Neural crest cell (in vitro differentiated cells): Measurements from ENCODE around the gene PTCD1. TPM values are rescaled to one million over a fixed set of nuclear protein-coding genes. Genes with fewer than 3 reads are reported as not detected.
A peak's percentile ranks its signal among the peaks of the same experiment; 100 is the strongest.

Source experiments
- DNase-seq: peaks from one replicate; pipeline ENCODE4 v3.0.0; 2021; ENCODE audit warnings: low read depth, mixed read lengths, low spot score
- H3K27ac Mint-ChIP-seq: one replicate; pipeline ENCODE4 v1.8.0; 2021; ENCODE audit warnings: mild to moderate bottlenecking, mixed read lengths; ENCODE audit not compliant: unreplicated experiment
- H3K27me3 Mint-ChIP-seq: 2 replicates; pipeline ENCODE4 v1.8.0; 2021; ENCODE audit warnings: low read depth, mild to moderate bottlenecking, mixed read lengths
- H3K36me3 Mint-ChIP-seq: 2 replicates; pipeline ENCODE4 v1.8.0; 2021; ENCODE audit warnings: low read depth, mild to moderate bottlenecking, mixed read lengths
- H3K4me1 Mint-ChIP-seq: 2 replicates; pipeline ENCODE4 v1.8.0; 2021; ENCODE audit warnings: mixed read lengths
- H3K4me3 Mint-ChIP-seq: one replicate; pipeline ENCODE4 v1.8.0; 2021; ENCODE audit warnings: mild to moderate bottlenecking, mixed read lengths
- H3K9me3 Mint-ChIP-seq: 2 replicates; pipeline ENCODE4 v1.8.0; 2021; ENCODE audit warnings: mixed read lengths
- total RNA-seq: library from RNA; stranded (reverse); gene quantifications from 2 replicates; pipeline ENCODE4 v1.2.1, GENCODE V29; 2021
- TF ChIP-seq, protein P1 (sequence below): fragments of 200-600 bp; sonication (generic); conservative IDR thresholded peaks from 2 replicates; pipeline ENCODE4 v1.5.0; 2021; ENCODE audit warnings: antibody characterized with exemption, mild to moderate bottlenecking

The PTCD1 gene
- total RNA-seq, 1 donor from 2014 or later, result 11.1 TPM

DNA sequence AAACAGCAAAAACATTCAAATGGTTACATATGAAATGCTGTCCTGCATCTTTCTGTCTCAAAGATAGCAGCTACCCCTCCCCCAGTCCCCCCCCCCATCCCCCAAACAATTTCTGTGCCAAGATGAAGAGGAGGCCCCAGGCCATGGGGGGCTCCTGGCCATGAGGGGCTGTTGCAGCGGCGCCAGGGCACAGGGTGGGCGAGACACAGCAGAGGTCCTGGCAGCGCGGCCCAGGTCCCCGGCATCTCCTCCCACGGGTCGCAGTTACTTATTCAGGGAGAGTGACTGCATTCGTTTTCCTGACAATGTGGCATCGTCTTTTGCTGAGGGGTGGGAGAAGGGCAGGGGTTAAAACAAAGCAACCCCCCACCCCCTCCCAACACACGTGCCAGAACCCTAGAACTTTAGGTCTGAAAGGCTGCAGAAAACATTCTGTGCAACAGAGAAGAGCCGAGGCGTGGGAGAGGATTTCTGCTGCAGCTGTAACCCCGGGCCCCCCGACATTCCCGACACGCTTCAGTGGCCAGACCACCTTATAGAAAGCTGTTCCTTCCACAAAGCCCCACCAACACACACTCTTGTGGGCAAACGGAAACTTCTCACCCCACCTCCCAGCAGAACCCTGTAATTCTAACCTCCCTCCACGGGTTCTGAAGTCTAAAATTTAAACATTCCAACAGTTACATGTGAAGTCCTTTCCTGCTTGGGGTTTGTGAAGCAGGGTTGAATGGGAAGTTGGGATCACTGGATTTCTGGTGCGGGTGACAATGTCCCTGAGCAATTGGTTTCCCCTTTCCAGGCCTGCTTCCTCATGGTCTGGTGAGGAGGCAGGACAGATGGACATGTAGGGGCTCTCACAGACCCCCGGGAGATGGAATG lies 41.9 kb downstream of the PTCD1 start:
- H3K9me3 Mint-ChIP-seq, result no peaks in the 10 kb centered on the region
- H3K27me3 Mint-ChIP-seq, result peaks cover 6% of the 10 kb centered on the region
- DNase-seq, result no peak
- peak overlapping the region; percentile 71 for H3K4me3 Mint-ChIP-seq
- H3K36me3 Mint-ChIP-seq, result peaks cover 10% of the 10 kb centered on the region
- no peak overlapping the region for H3K27ac Mint-ChIP-seq
- TF ChIP-seq, protein P1, sequence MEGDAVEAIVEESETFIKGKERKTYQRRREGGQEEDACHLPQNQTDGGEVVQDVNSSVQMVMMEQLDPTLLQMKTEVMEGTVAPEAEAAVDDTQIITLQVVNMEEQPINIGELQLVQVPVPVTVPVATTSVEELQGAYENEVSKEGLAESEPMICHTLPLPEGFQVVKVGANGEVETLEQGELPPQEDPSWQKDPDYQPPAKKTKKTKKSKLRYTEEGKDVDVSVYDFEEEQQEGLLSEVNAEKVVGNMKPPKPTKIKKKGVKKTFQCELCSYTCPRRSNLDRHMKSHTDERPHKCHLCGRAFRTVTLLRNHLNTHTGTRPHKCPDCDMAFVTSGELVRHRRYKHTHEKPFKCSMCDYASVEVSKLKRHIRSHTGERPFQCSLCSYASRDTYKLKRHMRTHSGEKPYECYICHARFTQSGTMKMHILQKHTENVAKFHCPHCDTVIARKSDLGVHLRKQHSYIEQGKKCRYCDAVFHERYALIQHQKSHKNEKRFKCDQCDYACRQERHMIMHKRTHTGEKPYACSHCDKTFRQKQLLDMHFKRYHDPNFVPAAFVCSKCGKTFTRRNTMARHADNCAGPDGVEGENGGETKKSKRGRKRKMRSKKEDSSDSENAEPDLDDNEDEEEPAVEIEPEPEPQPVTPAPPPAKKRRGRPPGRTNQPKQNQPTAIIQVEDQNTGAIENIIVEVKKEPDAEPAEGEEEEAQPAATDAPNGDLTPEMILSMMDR, result no peak
- peaks cover 17% of the 10 kb centered on the region for H3K4me1 Mint-ChIP-seq

DNA sequence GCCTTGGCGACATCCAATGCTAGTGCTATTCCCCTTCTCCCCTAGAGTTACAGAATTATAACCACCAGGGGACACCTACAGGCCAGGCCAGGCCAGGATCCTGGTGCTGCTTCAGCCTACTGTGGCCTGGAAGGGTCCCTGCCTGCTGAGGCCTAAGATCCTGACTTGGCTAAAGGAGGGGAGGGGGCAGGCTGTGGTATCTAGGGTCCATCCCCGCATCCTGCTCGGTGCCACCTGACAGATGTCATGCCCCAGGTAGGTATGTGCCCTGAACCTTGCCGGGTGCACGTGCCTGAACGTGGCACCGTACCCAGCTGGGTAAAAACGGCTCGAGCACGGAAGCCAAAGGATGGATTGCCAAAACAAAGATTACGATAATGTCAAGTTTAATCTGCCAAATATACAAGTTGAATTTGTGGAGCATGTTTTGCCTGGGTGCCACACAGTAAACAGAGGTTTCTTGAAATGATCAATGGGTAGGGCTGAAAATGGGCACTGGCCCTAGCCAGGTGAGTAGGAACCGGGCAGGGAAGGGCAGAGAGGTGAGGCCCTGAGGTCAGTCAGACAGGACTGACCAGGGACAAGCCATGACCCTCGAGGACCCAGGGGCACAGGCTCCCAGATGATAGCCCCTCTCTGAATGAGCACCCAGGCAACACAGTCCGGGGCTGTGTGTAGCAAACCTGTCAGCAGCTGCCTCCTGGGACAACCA lies 42.8 kb downstream of the PTCD1 start:
- no peaks in the 10 kb centered on the region for H3K9me3 Mint-ChIP-seq
- peaks cover 17% of the 10 kb centered on the region for H3K4me1 Mint-ChIP-seq
- H3K27ac Mint-ChIP-seq, result no peak overlapping the region
- peaks cover 6% of the 10 kb centered on the region for H3K27me3 Mint-ChIP-seq
- H3K4me3 Mint-ChIP-seq, result peak overlapping the region; percentile 59
- DNase-seq, result no peak
- TF ChIP-seq, protein P1, result peak; percentile 21
- H3K36me3 Mint-ChIP-seq, result peaks cover 7% of the 10 kb centered on the region

DNA sequence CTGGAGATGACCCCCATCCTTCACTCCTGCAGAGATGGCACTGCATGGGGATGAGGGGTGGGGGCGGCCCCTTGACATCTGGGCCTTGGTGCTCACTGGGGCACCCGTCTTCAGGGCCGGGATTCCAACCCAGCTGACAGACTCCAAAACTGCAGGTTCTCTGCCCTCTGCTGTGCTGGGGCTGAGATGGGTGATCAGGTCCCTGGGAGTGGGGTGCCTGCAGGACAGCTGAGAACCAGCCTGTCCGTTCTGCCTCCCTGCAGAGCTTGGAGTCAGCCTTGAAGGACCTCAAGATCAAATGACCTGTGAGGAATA lies 44.5 kb downstream of the PTCD1 start:
- Mint-ChIP-seq H3K36me3 (peaks cover 7% of the 10 kb centered on the region), H3K9me3 (no peaks in the 10 kb centered on the region), H3K4me3 (peak overlapping the region; percentile 93), H3K4me1 (peaks cover 17% of the 10 kb centered on the region), H3K27ac (peak overlapping the region; percentile 19), H3K27me3 (peaks cover 6% of the 10 kb centered on the region)
- TF ChIP-seq, protein P1, result no peak
- no peak for DNase-seq

DNA sequence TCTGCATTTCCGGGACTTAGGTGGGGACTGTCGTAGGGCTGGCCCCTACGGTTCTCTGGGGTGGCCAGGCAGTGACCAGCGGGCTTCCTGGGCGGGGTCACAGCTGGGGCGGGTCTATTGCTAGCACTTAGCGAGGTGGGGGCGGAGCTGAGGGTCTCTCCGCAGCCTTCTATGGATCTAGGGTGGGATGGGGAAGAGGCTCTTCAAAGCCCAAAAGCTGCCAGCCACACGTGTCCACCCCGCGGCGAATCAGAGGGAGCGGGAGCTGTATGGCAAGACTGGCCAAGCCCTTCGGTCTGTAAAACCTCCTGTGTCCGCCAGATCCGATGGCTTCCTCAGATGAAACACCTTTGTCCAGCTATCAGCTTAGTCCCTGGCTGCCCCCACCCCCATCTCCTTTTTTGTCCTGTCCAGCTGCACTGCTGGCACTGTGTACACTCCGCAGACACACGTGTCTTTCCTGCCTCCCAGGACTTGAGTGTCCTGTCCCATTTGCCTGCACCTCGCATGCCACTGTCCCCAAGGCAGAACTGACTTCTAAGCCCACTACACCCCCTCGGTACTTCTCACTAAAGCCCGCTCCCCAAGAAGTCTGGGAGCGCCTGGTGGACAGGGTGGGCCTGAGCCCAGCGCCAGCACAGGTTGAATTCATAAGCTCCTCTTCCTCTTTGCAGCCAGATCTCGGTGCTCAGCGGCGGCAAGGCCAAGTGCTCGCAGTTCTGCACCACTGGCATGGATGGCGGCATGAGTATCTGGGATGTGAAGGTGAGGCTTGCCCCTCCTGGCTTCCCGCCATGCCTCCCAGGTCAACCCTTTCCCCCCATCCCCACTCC lies 45.0 kb downstream of the PTCD1 start:
- peaks cover 6% of the 10 kb centered on the region for H3K27me3 Mint-ChIP-seq
- peaks cover 17% of the 10 kb centered on the region for H3K4me1 Mint-ChIP-seq
- peaks cover 3% of the 10 kb centered on the region for H3K36me3 Mint-ChIP-seq
- H3K9me3 Mint-ChIP-seq, result no peaks in the 10 kb centered on the region
- peak overlapping the region; percentile 93 for H3K4me3 Mint-ChIP-seq
- H3K27ac Mint-ChIP-seq, result peak overlapping the region; percentile 84
- TF ChIP-seq, protein P1, result no peak
- peak; percentile 67 for DNase-seq

DNA sequence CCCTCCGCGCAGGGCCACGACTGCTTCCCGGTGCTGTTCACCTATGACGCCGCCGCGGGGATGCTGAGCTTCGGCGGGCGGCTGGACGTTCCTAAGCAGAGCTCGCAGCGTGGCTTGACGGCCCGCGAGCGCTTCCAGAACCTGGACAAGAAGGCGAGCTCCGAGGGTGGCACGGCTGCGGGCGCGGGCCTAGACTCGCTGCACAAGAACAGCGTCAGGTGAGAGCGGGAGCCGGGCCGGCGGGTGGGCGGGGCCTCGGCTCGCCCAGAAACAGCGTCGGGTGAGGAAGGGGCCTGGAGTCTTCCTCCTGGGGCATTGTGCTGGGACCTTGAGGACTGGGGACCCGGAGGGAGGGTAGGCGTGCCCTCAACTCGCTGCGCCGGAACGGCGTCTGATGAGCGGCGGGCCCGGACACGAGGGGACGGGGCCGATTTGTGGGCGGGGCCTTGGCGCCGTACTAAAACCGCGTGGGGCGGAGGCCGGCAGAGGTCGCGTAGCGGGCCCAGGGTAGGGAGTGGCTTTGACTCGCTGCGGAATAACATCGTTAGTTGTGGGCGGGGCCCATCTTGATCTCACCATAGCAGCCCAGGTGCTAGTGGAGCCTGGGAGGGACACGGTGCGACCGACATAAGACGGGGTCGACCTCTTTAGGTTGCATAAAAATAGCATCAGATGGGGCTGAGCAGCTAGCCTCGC lies 45.8 kb downstream of the PTCD1 start:
- Mint-ChIP-seq H3K27me3 (peaks cover 6% of the 10 kb centered on the region), H3K9me3 (no peaks in the 10 kb centered on the region), H3K4me1 (peaks cover 15% of the 10 kb centered on the region), H3K4me3 (peak overlapping the region; percentile 93), H3K36me3 (peaks cover 3% of the 10 kb centered on the region), H3K27ac (peak overlapping the region; percentile 84)
- TF ChIP-seq, protein P1, result no peak
- DNase-seq, result peak; percentile 57
